GM19351 (cell line): ENCODE data around the gene EPB41L4A.

Experiments used
- ATAC-seq: cut with Tn5 transposase; IDR thresholded peaks from one replicate; pipeline ENCODE4 v1.9.1; 2021; ENCODE audit warnings: mild to moderate bottlenecking, moderate library complexity; ENCODE audit not compliant: unreplicated experiment

EPB41L4A gene

GRCh38 chr5:112122353-112122752 lies 296.7 kb downstream of the EPB41L4A start:
- no peak for ATAC-seq

- no peak for ATAC-seq
These were observed 297.8 kb downstream of the EPB41L4A start for GRCh38 chr5:112121258-112121657.

DNA sequence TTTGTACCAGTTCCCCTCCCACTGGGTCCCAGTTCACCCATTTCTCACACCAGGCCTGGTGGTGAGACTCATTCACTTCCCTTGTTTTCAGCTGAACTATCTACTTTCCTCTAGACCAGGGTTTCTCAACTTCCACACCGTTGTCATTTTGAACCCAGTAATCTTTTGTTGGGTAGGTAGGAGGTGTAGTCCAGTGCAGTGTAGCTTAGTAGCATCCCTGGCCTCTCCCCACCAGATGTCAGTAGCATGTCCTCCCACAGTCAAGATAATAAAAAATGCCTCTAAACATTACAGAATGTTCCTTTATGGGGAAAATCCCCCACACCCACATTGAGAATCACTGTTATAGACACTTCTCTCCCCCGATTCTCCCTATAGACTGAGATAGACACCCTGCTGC lies 299.1 kb downstream of the EPB41L4A start:
- no peak for ATAC-seq

DNA sequence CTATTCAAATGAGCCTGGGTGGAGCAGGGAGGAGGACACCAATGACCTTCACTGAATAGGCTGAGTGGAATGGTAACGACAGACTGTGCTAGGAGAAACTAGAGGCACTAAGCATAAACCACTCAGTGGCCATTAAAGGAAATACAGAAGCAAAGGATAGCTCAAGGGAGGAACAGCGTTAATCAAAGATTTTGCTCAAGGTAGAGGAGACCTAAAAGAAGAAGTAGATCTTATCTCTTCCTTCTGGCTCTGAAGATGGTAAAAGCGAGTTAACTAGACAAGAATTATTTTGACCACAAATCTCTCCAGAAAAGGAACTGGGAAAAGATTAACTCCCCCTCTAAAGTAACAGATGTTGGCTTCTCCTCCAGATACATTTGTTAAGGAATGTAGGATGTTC lies 299.6 kb downstream of the EPB41L4A start:
- no peak for ATAC-seq

DNA sequence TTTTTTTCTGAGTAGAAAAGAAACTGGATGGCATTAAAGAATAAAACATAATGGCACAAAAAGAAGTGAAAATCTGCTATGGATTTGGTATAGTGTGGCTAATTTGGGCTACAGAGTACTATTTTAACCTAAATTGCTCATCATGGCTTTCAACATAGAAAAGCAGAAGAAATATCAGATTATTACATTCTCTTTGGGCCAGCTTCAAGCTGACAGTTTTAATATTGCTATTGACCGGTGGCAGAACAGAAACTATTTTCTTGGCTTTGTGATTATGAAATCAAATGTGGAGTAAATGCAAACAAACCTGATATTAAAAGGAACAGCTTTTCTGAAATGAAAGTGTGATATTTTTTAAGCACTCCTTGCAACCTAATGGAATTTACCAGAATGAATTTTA lies 301.5 kb downstream of the EPB41L4A start:
- ATAC-seq = no peak

GRCh38 chr5:112116371-112116770 lies 302.7 kb downstream of the EPB41L4A start:
- ATAC-seq = peak; percentile 73

DNA sequence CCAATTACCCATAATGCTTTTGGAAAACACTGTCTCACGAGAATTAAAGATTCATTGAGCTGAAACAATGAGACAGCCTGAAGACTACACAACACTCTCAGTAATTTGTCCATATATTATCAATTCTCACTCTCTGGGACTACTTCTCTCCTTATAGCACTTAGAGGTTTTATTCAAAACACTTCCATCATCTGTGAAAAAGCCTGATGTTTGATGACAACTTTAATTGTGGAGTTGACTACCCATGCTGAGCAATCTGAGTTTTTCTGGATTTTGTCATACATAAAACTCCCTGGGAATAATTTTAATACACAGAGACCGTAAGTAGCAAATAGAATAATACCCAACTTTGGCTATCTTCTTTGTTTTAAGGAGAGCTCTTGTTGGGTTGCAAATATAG lies 305.5 kb downstream of the EPB41L4A start:
- ATAC-seq = no peak
